Measurements from ENCODE around the gene RSAD1.

RSAD1 gene

DNA sequence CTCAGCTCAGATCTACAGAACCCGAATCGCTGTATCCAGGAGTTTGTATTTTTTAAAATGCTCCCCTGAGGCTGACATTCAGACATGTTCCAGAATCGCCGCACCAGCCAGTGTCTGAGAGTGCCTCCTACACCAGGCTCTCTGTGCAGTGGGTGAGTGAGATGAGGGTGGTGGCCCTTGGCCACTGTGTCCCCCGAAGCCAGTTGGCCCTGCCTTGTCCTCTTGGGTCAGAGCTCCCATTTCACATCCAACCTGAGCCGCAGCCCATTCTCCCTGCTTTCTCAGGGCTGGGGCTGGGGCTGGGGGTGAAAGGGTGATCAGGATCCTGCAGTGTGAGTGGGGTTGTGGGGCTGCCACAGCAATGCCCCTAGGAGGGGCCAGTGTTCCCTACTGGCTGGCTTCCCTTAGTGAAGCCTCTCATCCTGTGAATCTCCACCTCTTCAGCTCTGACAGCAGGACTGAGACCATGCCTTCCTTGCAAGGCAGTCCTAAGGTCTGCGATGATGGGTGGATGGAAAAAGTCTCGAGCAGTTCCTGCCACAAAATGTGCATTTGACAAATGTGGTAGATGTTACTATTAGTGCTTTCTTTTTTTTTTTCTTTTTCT lies 16.7 kb downstream of the RSAD1 start:
- no peak for DNase-seq (ENCODE audit: low read depth)

GRCh38 chr17:50495918-50496317 lies 17.3 kb downstream of the RSAD1 start:
- no peak for DNase-seq (ENCODE audit: low read depth)

DNA sequence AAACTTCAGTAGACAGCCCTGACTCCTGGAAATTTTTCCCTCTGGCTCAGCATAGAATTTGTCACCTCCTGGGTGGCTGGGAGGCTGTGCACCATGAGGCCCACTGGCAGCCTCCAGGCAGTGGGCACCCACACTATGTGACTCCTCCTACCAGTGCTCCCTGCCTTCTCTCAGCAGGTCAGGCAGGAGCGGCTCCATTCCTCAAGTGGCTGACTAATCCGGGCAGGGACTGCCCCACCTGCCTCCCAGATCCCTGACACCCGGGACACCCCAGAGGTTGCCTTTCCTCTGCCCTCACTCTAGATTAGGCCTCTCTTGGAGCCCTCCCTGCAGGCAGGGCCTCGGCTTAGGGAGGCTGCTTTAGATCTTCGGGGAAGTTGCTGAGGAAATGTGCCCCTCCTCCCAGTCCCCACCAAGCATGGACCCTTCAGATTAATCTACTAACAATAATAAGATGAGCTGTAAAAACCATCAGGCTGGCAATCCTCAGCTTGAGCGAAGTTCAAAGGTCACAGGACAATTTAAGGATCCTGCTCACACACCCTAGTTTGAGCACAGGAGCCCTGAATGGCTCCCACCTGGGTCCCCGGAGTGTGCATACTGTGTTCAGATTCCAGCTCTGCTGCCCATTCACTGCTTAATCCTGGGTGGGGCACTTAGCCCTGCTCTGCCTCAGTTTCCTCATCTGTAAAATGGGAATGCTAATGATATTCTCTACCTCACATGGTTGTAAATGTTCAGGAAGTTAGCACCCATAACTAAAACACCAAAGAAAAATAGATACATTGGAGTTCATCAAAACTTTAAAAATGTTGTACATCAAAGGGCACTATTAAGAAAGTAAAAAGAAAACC lies 19.6 kb downstream of the RSAD1 start:
- DNase-seq (ENCODE audit: low read depth) = no peak

DNA sequence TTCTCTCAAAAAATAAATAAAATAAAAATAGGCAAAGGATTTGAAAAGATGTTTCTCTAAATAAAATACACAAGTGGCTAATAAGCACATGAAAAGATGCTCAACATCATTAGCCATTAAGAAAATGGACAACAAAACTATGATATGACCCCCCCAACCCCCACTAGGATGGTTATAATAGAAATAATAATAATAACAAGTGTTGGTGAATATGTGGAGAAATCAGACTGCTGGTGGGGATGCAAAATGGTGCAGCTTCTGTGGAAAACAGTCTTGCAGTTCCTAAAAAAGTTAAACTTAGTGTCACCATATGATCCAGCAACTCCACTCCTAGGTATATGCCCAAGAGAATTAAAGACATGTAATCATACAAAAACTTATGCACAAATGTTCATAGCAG lies 20.6 kb downstream of the RSAD1 start:
- no peak for DNase-seq (ENCODE audit: low read depth)

DNA sequence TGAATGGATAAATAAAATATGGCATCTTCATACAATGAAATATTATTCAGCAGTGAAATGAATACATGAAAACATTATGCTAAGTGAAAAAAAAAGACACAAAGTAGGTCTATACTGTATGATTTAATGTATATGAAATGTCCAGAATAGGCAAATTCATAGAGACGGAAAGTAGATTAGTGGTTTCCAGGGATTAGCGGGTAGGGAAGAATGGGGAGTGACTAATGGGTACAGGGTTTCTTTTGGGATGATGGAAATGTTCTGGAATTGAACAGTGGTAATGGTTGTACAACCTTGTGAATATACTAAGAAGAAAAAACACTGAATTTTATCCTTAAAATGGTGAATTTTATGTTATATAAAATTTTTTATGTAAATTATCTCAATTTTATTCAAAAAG lies 21.1 kb downstream of the RSAD1 start:
- DNase-seq (ENCODE audit: low read depth) = no peak

GRCh38 chr17:50501054-50501453 lies 22.4 kb downstream of the RSAD1 start:
- no peak for DNase-seq (ENCODE audit: low read depth)

- no peak for DNase-seq (ENCODE audit: low read depth)
Measured at GRCh38 chr17:50502301-50502990, 23.8 kb downstream of the RSAD1 start.

DNA sequence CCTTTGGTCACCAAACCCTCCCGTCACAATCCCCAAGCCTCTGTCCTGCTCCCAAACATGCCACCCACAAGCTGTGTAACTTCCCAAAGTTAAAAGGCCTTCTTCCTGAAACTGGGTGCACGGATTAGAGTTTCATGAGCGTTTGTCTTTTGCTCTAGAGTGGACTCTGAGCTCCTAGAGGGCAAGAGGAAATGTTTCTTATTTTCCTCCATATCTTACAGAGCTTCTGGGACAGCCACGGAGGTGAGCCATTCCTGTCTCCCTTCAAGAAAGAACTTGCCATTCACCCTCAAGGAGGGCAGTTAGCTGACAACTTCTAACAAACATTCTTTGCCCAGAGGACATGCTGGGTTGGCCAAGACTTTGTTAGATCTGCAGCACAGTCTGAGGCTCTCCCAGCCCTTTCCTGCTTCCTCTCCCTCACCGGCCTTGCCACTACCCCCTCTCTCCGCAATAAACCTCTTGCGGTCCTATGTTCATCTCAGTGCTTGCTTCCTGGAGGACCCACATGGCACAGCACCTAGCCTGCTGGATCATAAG lies 27.0 kb downstream of the RSAD1 start:
- DNase-seq (ENCODE audit: low read depth) = no peak

DNA sequence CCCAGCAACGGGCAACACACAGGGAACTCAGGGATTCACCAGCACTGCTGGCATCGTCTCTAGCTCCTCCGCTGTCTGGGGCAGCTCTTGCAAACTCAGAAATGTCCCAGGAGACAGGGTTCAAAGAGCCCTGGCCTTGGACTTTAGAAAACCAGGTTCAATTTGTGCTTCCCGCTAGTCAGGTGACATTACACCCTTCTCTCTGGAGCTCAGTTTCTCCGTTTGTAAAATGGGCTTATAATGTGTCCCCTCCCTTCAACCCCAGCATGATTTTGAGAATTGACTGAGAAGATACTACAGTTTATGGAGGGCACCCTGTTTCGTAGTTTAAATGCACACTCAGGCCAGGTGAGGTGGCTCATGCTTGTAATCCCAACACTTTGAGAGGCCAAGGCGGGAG lies 27.6 kb downstream of the RSAD1 start:
- DNase-seq (ENCODE audit: low read depth) = no peak

GRCh38 chr17:50507871-50508572 lies 29.4 kb downstream of the RSAD1 start, which contains the start of gene MYCBPAP:
TSS of gene MYCBPAP (plus strand) at chr17:50508439. CDS start at chr17:50508675, 236 bp downstream.
- DNase-seq (ENCODE audit: low read depth) = peak; percentile 54

- DNase-seq (ENCODE audit: low read depth) = no peak
Measured at GRCh38 chr17:50508573-50509460, 30.2 kb downstream of the RSAD1 start.

- DNase-seq (ENCODE audit: low read depth) = peak; percentile 13
Measured at GRCh38 chr17:50511058-50511457, 32.4 kb downstream of the RSAD1 start.

GRCh38 chr17:50513495-50513894 lies 34.8 kb downstream of the RSAD1 start:
- no peak for DNase-seq (ENCODE audit: low read depth)

DNA sequence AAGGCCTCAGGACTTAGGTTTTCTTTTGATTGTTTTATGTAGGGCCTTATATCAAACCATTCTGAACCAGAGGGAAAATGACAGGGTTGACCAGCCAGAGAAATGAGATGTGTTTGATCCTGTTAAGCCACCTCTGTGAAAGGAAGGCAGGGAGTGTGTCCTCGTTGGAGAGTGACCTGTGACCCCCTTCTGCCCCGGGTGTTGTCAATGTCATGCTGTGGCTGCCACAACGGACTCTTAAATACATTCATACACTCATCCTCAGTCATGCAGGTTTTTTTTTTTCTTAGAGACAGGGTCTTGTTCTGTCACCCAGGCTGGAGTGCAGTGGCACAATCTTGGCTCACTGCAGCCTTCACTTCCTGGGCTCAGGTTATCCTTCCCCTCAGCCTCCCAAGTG lies 35.7 kb downstream of the RSAD1 start:
- no peak for DNase-seq (ENCODE audit: low read depth)

- DNase-seq (ENCODE audit: low read depth) = no peak
Measured at GRCh38 chr17:50514936-50515702, 36.5 kb downstream of the RSAD1 start.

DNA sequence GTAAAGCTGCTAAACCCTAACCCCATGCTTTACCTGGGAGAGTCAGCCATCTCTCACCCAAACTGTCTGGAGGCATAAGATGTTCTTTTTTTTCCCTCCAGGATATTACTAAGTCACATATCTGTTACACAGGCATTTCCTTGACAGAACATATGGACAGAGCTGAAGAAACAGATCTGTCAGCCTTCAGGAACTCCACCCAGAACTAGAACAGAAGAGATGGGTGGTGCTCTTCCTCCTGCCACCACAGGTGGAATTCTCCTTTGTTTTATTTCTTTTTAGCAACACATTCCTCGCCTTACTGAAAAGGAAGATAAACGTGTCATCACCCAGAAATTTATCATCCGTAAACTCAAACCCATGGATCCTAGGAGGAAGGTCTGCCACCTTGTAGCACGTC lies 38.4 kb downstream of the RSAD1 start:
- DNase-seq (ENCODE audit: low read depth) = no peak

GRCh38 chr17:50517504-50518383 lies 39.1 kb downstream of the RSAD1 start:
- no peak for DNase-seq (ENCODE audit: low read depth)

- DNase-seq (ENCODE audit: low read depth) = no peak
Measured at GRCh38 chr17:50518384-50519023, 39.8 kb downstream of the RSAD1 start.

Measured in activated T-helper 9 cell treated with anti-CD3 and anti-CD28 coated beads, Interleukin-2, amount 50 U/mL, for 16 hours (primary cell).